HEK293 (cell line): ENCODE results near the gene CDH2.

Experiments used
- BCL6B ChIP-seq: fragments of 450-650 bp; formaldehyde crosslinking; IDR thresholded peaks from 2 replicates; pipeline ENCODE4 v1.5.1; 2017; ENCODE audit warnings: missing biosample characterization, missing genetic modification characterization
- CTCF ChIP-seq: fragments of 450-650 bp; formaldehyde crosslinking; IDR thresholded peaks from 2 replicates; pipeline ENCODE4 v1.5.1; 2016; ENCODE audit warnings: missing biosample characterization, missing genetic modification characterization
- HOXA7 ChIP-seq: sonication (generic); formaldehyde crosslinking; IDR thresholded peaks from 2 replicates; pipeline ENCODE4 v1.8.1; 2022; ENCODE audit warnings: missing genetic modification reagents, borderline replicate concordance
- REST ChIP-seq: fragments of 450-650 bp; formaldehyde crosslinking; IDR thresholded peaks from 2 replicates; pipeline ENCODE4 v1.5.1; 2016; ENCODE audit warnings: missing biosample characterization, missing genetic modification characterization
- TCF7L2 ChIP-seq: IDR thresholded peaks from 2 replicates; pipeline ENCODE4 v1.6.1; 2011; ENCODE audit warnings: low read depth, mild to moderate bottlenecking, inconsistent platforms, low read length, moderate library complexity, borderline replicate concordance
- ZNF214 ChIP-seq: fragments of 450-650 bp; formaldehyde crosslinking; IDR thresholded peaks from 2 replicates; pipeline ENCODE4 v1.5.1; 2017; ENCODE audit warnings: missing biosample characterization, mild to moderate bottlenecking, missing genetic modification characterization, borderline replicate concordance
- ZNF335 ChIP-seq: fragments of 450-650 bp; formaldehyde crosslinking; conservative IDR thresholded peaks from 2 replicates; pipeline ENCODE4 v1.5.1; 2016; ENCODE audit warnings: missing biosample characterization, missing genetic modification characterization
- ZNF341 ChIP-seq: fragments of 450-650 bp; formaldehyde crosslinking; IDR thresholded peaks from 2 replicates; pipeline ENCODE4; 2016; ENCODE audit warnings: low read depth, missing biosample characterization, missing genetic modification characterization
- ZNF350 ChIP-seq: fragments of 450-650 bp; formaldehyde crosslinking; IDR thresholded peaks from 2 replicates; pipeline ENCODE4 v1.5.0; 2017; ENCODE audit warnings: missing biosample characterization, mild to moderate bottlenecking, missing genetic modification characterization
- ZNF530 ChIP-seq: fragments of 450-650 bp; formaldehyde crosslinking; IDR thresholded peaks from 2 replicates; pipeline ENCODE4 v1.5.1; 2016; ENCODE audit warnings: low read depth, missing biosample characterization, missing genetic modification characterization
- ZNF704 ChIP-seq: fragments of 450-650 bp; formaldehyde crosslinking; IDR thresholded peaks from 2 replicates; pipeline ENCODE4 v1.5.1; 2016; ENCODE audit warnings: missing biosample characterization, missing genetic modification characterization

- TF ChIP-seq ZNF335 (tag by site-specific recombination) = no peak
- no peak for TF ChIP-seq CTCF (tag by site-specific recombination)
- TF ChIP-seq ZNF341 (tag by site-specific recombination) = no peak
- no peak for TF ChIP-seq REST
- no peak for TF ChIP-seq ZNF530 (tag by site-specific recombination)
- TF ChIP-seq ZNF350 (tag by site-specific recombination) = no peak
- TF ChIP-seq HOXA7 (CRISPR knock-in tag) = no peak
- TF ChIP-seq TCF7L2 = no peak
- no peak for TF ChIP-seq BCL6B (tag by site-specific recombination)
- TF ChIP-seq ZNF214 (tag by site-specific recombination) = no peak
- no peak for TF ChIP-seq ZNF704 (tag by site-specific recombination)
Measured at GRCh38 chr18:28168725-28169124, 8.2 kb downstream of the CDH2 start.
